ENCODE results near the gene TPCN2. TPM values are rescaled to one million over a fixed set of nuclear protein-coding genes. Genes with fewer than 3 reads are reported as not detected.

Gene TPCN2
- total RNA-seq, 1 donor from 2014 or later, result 6.3 TPM

- DNase-seq (ENCODE audit: low read depth), result no peak
These were observed 570 bp upstream of the TPCN2 start for GRCh38 chr11:69048031-69048693.

GRCh38 chr11:69049490-69049867 is 747 bp downstream of the TPCN2 start:
- no peak for DNase-seq (ENCODE audit: low read depth)
- peak overlapping the region; percentile 94 for H3K4me3 ChIP-seq (ENCODE audit: low read depth, low read length)
- no peak for TF ChIP-seq CTCF (conservative IDR thresholded peaks at IDR 0.05; ENCODE audit: low read depth, low read length)

More at GRCh38 chr11:69048031-69048693, 570 bp upstream of the TPCN2 start:
- H3K4me3 ChIP-seq (ENCODE audit: low read depth, low read length), result peak overlapping the region; percentile 94
- no peak for TF ChIP-seq CTCF (conservative IDR thresholded peaks at IDR 0.05; ENCODE audit: low read depth, low read length)

GRCh38 chr11:69050592-69051380 is 2.1 kb downstream of the TPCN2 start:
- DNase-seq (ENCODE audit: low read depth), result no peak
- TF ChIP-seq CTCF (conservative IDR thresholded peaks at IDR 0.05; ENCODE audit: low read depth, low read length), result no peak
- H3K4me3 ChIP-seq (ENCODE audit: low read depth, low read length), result no peak overlapping the region

GRCh38 chr11:69051381-69052342 is 2.9 kb downstream of the TPCN2 start:
- TF ChIP-seq CTCF (conservative IDR thresholded peaks at IDR 0.05; ENCODE audit: low read depth, low read length), result no peak
- no peak for DNase-seq (ENCODE audit: low read depth)
- H3K4me3 ChIP-seq (ENCODE audit: low read depth, low read length), result no peak overlapping the region

- no peak for TF ChIP-seq CTCF (conservative IDR thresholded peaks at IDR 0.05; ENCODE audit: low read depth, low read length)
- DNase-seq (ENCODE audit: low read depth), result no peak
- H3K4me3 ChIP-seq (ENCODE audit: low read depth, low read length), result no peak overlapping the region
These were observed 3.8 kb downstream of the TPCN2 start for GRCh38 chr11:69052343-69053168.

GRCh38 chr11:69053169-69053477 is 4.4 kb downstream of the TPCN2 start:
- DNase-seq (ENCODE audit: low read depth), result no peak
- H3K4me3 ChIP-seq (ENCODE audit: low read depth, low read length), result no peak overlapping the region
- TF ChIP-seq CTCF (conservative IDR thresholded peaks at IDR 0.05; ENCODE audit: low read depth, low read length), result no peak

Measured in epithelial cell of proximal tubule (primary cell).